Neural progenitor cell (in vitro differentiated cells): ENCODE measurements around the gene PIGC. TPM values are rescaled to one million over a fixed set of nuclear protein-coding genes. Genes with fewer than 3 reads are reported as not detected.

ENCODE experiments used
- DNase-seq: peaks from one replicate; pipeline ENCODE4 v3.0.0-alpha.2; 2016; ENCODE audit warnings: low spot score
- H2AFZ ChIP-seq: fragments of 200-600 bp; sonication (generic); replicated peaks from 2 replicates; pipeline ENCODE4 v1.6.1; 2016; ENCODE audit warnings: antibody characterized with exemption
- H3F3A ChIP-seq: fragments of 200-600 bp; sonication (generic); 2 replicates; pipeline ENCODE4 v1.6.1; 2016; ENCODE audit warnings: antibody characterized with exemption, low read depth
- H3K27ac ChIP-seq: fragments of 200-600 bp; sonication (generic); 2 replicates; pipeline ENCODE4 v1.5.1; 2016; ENCODE audit warnings: mild to moderate bottlenecking
- H3K27me3 ChIP-seq: fragments of 200-600 bp; sonication (generic); 2 replicates; pipeline ENCODE4 v1.6.1; 2016; ENCODE audit warnings: mild to moderate bottlenecking, moderate library complexity
- H3K36me3 ChIP-seq: fragments of 200-600 bp; sonication (generic); 2 replicates; pipeline ENCODE4 v1.5.1; 2016
- H3K4me1 ChIP-seq: fragments of 200-600 bp; sonication (generic); 2 replicates; pipeline ENCODE4 v1.6.1; 2016; ENCODE audit warnings: mixed run types
- H3K4me2 ChIP-seq: fragments of 200-600 bp; sonication (generic); 2 replicates; pipeline ENCODE4 v1.6.1; 2016
- H3K4me3 ChIP-seq: fragments of 200-600 bp; sonication (generic); 2 replicates; pipeline ENCODE4 v1.5.1; 2016
- H3K79me2 ChIP-seq: fragments of 200-600 bp; sonication (generic); 2 replicates; pipeline ENCODE4 v1.6.1; 2016; ENCODE audit warnings: low read depth
- H3K9ac ChIP-seq: fragments of 200-600 bp; sonication (generic); 2 replicates; pipeline ENCODE4 v1.6.1; 2016
- H3K9me3 ChIP-seq: fragments of 200-600 bp; sonication (generic); 2 replicates; pipeline ENCODE4 v1.5.1; 2016; ENCODE audit warnings: low read depth
- H4K20me1 ChIP-seq: fragments of 200-600 bp; sonication (generic); 2 replicates; pipeline ENCODE4 v1.6.1; 2016; ENCODE audit warnings: low read depth
- H3K27ac Mint-ChIP-seq: 3 replicates; pipeline ENCODE4 v1.8.0; 2021; ENCODE audit warnings: mixed read lengths
- H3K27me3 Mint-ChIP-seq: 2 replicates; pipeline ENCODE4 v1.8.0; 2022; ENCODE audit warnings: low read depth, mild to moderate bottlenecking, inconsistent platforms, moderate library complexity, mixed read lengths; ENCODE audit not compliant: insufficient read depth
- H3K36me3 Mint-ChIP-seq: 3 replicates; pipeline ENCODE4 v1.8.0; 2021; ENCODE audit warnings: mixed read lengths
- H3K4me1 Mint-ChIP-seq: 3 replicates; pipeline ENCODE4 v1.8.0; 2021; ENCODE audit warnings: mixed read lengths
- H3K4me3 Mint-ChIP-seq: 3 replicates; pipeline ENCODE4 v1.8.0; 2021; ENCODE audit warnings: mild to moderate bottlenecking, moderate library complexity, mixed read lengths
- H3K9me3 Mint-ChIP-seq: 3 replicates; pipeline ENCODE4 v1.8.0; 2020; ENCODE audit warnings: mixed read lengths
- CTCF ChIP-seq: fragments of 200-600 bp; sonication (generic); IDR thresholded peaks from 2 replicates; pipeline ENCODE4 v1.5.1; 2017; ENCODE audit warnings: antibody characterized with exemption, mild to moderate bottlenecking
- EZH2 ChIP-seq: fragments of 200-600 bp; sonication (generic); IDR thresholded peaks from 2 replicates; pipeline ENCODE4 v1.6.1; 2017; ENCODE audit warnings: antibody characterized with exemption, mild to moderate bottlenecking, moderate library complexity
- EZH2phosphoT487 ChIP-seq: fragments of 200-600 bp; sonication (generic); IDR thresholded peaks from 2 replicates; pipeline ENCODE4 v1.6.1; 2017; ENCODE audit warnings: antibody characterized with exemption
- total RNA-seq: library from RNA; depleted of rRNA; stranded (reverse); fragments of >200 nt; gene quantifications from 2 replicates; pipeline ENCODE4 v1.2.3, GENCODE V29; 2015; ENCODE audit warnings: low replicate concordance

Gene PIGC
- total RNA-seq, 1 donor from 2014 or later: 39.4 TPM

- no peaks in the 10 kb centered on the region for H3F3A ChIP-seq
- TF ChIP-seq EZH2phosphoT487 (no peak), EZH2 (no peak)
- H3K4me1 Mint-ChIP-seq: no peaks in the 10 kb centered on the region
- no peak overlapping the region for H3K9ac ChIP-seq
- no peaks in the 10 kb centered on the region for H3K36me3 ChIP-seq
- H3K27ac ChIP-seq: no peak overlapping the region
- H3K9me3 ChIP-seq: no peaks in the 10 kb centered on the region
- no peaks in the 10 kb centered on the region for H4K20me1 ChIP-seq
- H3K9me3 Mint-ChIP-seq: no peaks in the 10 kb centered on the region
- H3K27ac Mint-ChIP-seq: no peak overlapping the region
- DNase-seq: no peak
- no peaks in the 10 kb centered on the region for H3K36me3 Mint-ChIP-seq
- no peaks in the 10 kb centered on the region for H3K27me3 ChIP-seq
- H3K4me1 ChIP-seq: peaks cover 15% of the 10 kb centered on the region
- no peak overlapping the region for H3K4me2 ChIP-seq
- H3K4me3 Mint-ChIP-seq: no peak overlapping the region
- H3K4me3 ChIP-seq: no peak overlapping the region
- no peak overlapping the region for H2AFZ ChIP-seq
- H3K79me2 ChIP-seq: peaks cover 5% of the 10 kb centered on the region
- no peaks in the 10 kb centered on the region for H3K27me3 Mint-ChIP-seq
Observed at GRCh38 chr1:172425339-172425738, 18.5 kb downstream of the PIGC start.

GRCh38 chr1:172423336-172423735 is 20.5 kb downstream of the PIGC start:
- Mint-ChIP-seq H3K27ac (no peak overlapping the region), H3K4me3 (no peak overlapping the region), H3K9me3 (no peaks in the 10 kb centered on the region), H3K4me1 (no peaks in the 10 kb centered on the region), H3K27me3 (no peaks in the 10 kb centered on the region), H3K36me3 (no peaks in the 10 kb centered on the region)
- H3K4me3 ChIP-seq: no peak overlapping the region
- peaks cover 5% of the 10 kb centered on the region for H3K79me2 ChIP-seq
- peaks cover 16% of the 10 kb centered on the region for H3K4me1 ChIP-seq
- no peaks in the 10 kb centered on the region for H3K9me3 ChIP-seq
- H3K36me3 ChIP-seq: no peaks in the 10 kb centered on the region
- H3K9ac ChIP-seq: no peak overlapping the region
- no peaks in the 10 kb centered on the region for H4K20me1 ChIP-seq
- no peak overlapping the region for H3K27ac ChIP-seq
- H3K4me2 ChIP-seq: no peak overlapping the region
- no peaks in the 10 kb centered on the region for H3F3A ChIP-seq
- H2AFZ ChIP-seq: no peak overlapping the region
- H3K27me3 ChIP-seq: no peaks in the 10 kb centered on the region
- no peak for TF ChIP-seq EZH2
- TF ChIP-seq CTCF: no peak
- no peak for TF ChIP-seq EZH2phosphoT487
- no peak for DNase-seq

GRCh38 chr1:172421974-172422604 is 21.8 kb downstream of the PIGC start:
- no peak overlapping the region for H3K4me3 ChIP-seq
- Mint-ChIP-seq H3K9me3 (no peaks in the 10 kb centered on the region), H3K36me3 (no peaks in the 10 kb centered on the region), H3K4me3 (no peak overlapping the region), H3K27me3 (no peaks in the 10 kb centered on the region), H3K4me1 (no peaks in the 10 kb centered on the region), H3K27ac (no peak overlapping the region)
- no peak overlapping the region for H3K9ac ChIP-seq
- no peaks in the 10 kb centered on the region for H3K36me3 ChIP-seq
- no peak overlapping the region for H2AFZ ChIP-seq
- peaks cover 21% of the 10 kb centered on the region for H3K4me1 ChIP-seq
- H3K27me3 ChIP-seq: no peaks in the 10 kb centered on the region
- H3K27ac ChIP-seq: no peak overlapping the region
- H3K4me2 ChIP-seq: no peak overlapping the region
- no peaks in the 10 kb centered on the region for H3F3A ChIP-seq
- peaks cover 5% of the 10 kb centered on the region for H3K79me2 ChIP-seq
- no peak for TF ChIP-seq EZH2
- no peak for TF ChIP-seq EZH2phosphoT487
- no peak for TF ChIP-seq CTCF
- no peak for DNase-seq
- no peaks in the 10 kb centered on the region for H3K9me3 ChIP-seq
- no peaks in the 10 kb centered on the region for H4K20me1 ChIP-seq

GRCh38 chr1:172420385-172420784 is 23.5 kb downstream of the PIGC start, which contains the start of gene C1orf105:
TSS of gene C1orf105 (plus strand) at chr1:172420685. CDS start at chr1:172420886, 201 bp downstream.
- Histone ChIP-seq H3K27me3 (no peaks in the 10 kb centered on the region), H4K20me1 (no peaks in the 10 kb centered on the region), H3K27ac (no peak within 1 kb of the TSS), H3F3A (no peaks in the 10 kb centered on the region), H3K9me3 (no peaks in the 10 kb centered on the region), H3K4me3 (no peak within 1 kb of the TSS), H3K36me3 (no peaks in the 10 kb centered on the region), H3K9ac (no peak within 1 kb of the TSS), H3K4me2 (no peak within 1 kb of the TSS), H3K4me1 (peaks cover 15% of the 10 kb centered on the region), H2AFZ (no peak within 1 kb of the TSS), H3K79me2 (peaks cover 5% of the 10 kb centered on the region)
- no peak within 1 kb of the TSS for H3K27ac Mint-ChIP-seq
- no peaks in the 10 kb centered on the region for H3K9me3 Mint-ChIP-seq
- H3K27me3 Mint-ChIP-seq: no peaks in the 10 kb centered on the region
- TF ChIP-seq EZH2: no peak
- TF ChIP-seq EZH2phosphoT487: no peak
- no peak for TF ChIP-seq CTCF
- no peaks in the 10 kb centered on the region for H3K36me3 Mint-ChIP-seq
- H3K4me3 Mint-ChIP-seq: no peak within 1 kb of the TSS
- no peaks in the 10 kb centered on the region for H3K4me1 Mint-ChIP-seq
- no peak for DNase-seq
